ENCODE measurements around the gene DAAM2.

DNA sequence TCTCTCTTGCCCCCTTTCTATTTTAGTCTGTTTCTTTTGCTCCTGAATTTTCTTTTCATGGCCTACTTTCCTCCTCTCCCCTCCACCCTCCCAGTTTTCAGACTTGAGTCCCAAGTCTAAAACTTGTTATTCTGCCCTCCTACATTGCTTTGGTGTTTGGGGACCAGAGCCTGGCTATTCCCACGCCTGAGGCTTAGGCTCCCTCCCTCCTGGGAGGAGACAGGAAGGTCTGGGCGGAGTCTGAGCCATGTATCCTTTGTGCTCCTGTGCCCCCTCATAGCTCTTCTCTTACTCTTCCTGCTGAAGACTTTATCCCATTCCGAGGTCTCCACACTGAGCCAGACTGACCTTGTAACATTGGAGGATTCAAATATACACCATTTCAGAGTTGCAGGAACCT is 69.5 kb downstream of the DAAM2 start:
- TF ChIP-seq CTCF (conservative IDR thresholded peaks at IDR 0.05 in 1 of 2, IDR thresholded peaks at IDR 0.05 in 1 of 2; ENCODE audit: low read depth in 1 of 2, low read length in 2 of 2): no peak
- no peak for TF ChIP-seq EZH2 (IDR thresholded peaks at IDR 0.05; ENCODE audit: low read length, missing control alignments)
